Body of pancreas (tissue), 4 donors: Measurements from ENCODE around the gene DNAH2. TPM values are rescaled to one million over a fixed set of nuclear protein-coding genes. Genes with fewer than 3 reads are reported as not detected.

Experiments used
- ATAC-seq: fragments of 150-250 bp; one replicate; pipeline ENCODE4 v1.9.1; 2016
- DNase-seq, 4 donors: peaks; one replicate each; pipeline ENCODE4 v3.0.0-alpha.2; 2019
- H3K27ac ChIP-seq, 4 donors: fragments of 200-600 bp; sonication (generic); 1 replicate in 3 of 4; 2 replicates in 1 of 4; pipeline versions ENCODE4 v1.5.1 to v1.6.1; 2016 to 2019; ENCODE audit warnings: mild to moderate bottlenecking in 1 of 4, mixed read lengths in 1 of 4, moderate library complexity in 1 of 4
- H3K27me3 ChIP-seq, 2 donors: fragments of 200-600 bp; sonication (generic); one replicate each; pipeline ENCODE4 v1.6.0; 2016; ENCODE audit warnings: mild to moderate bottlenecking in 1 of 2
- H3K36me3 ChIP-seq, 2 donors: fragments of 200-600 bp; sonication (generic); replicated peaks in 1 of 2; 2 replicates each; pipeline ENCODE4 v1.5.1; 2016; ENCODE audit warnings: low read depth in 2 of 2; ENCODE audit not compliant: insufficient read depth in 1 of 2
- H3K4me1 ChIP-seq: fragments of 200-600 bp; sonication (generic); one replicate; pipeline ENCODE4 v1.6.0; 2016
- H3K4me3 ChIP-seq, 2 donors: fragments of 200-600 bp; sonication (generic); 1 replicate in 1 of 2; 2 replicates in 1 of 2; pipeline ENCODE4 v1.5.1; 2016 to 2019
- H3K9me3 ChIP-seq, 3 donors: fragments of 200-600 bp; sonication (generic); 1 replicate in 2 of 3; 2 replicates in 1 of 3; pipeline ENCODE4 v1.5.1; 2016
- POLR2A ChIP-seq, 3 donors: fragments of 450-650 bp; IDR thresholded peaks; one replicate each; pipeline ENCODE4 v1.6.1; 2016; ENCODE audit warnings: antibody characterized with exemption in 3 of 3, mild to moderate bottlenecking in 2 of 3
- WGBS, 2 donors: methylation state at CpG; one replicate each; pipeline ENCODE4 v1.1.5; 2017; 5-methylcytosine and 5-hydroxymethylcytosine counted together
- intact Hi-C: fragments of 100-400 bp; cut with DNase I; formaldehyde crosslinking; loops from one replicate; pipeline ENCODE4 v1.15.1; 2023
- total RNA-seq, 2 donors: library from RNA; depleted of rRNA; stranded (reverse); fragments of >200 nt; gene quantifications; one replicate each; pipeline ENCODE4 v1.1.0, GENCODE V29; 2016
- TF ChIP-seq, protein P1 (sequence below), 7 experiments: fragments of 450-650 bp in 4 of 7; fragments of 200-600 bp in 3 of 7; sonication (generic) in 3 of 7; IDR thresholded peaks; one replicate each; pipeline ENCODE4 v1.5.1; 2016 to 2019; ENCODE audit warnings: antibody characterized with exemption in 7 of 7

DNAH2 gene
- under 1 TPM; 0.26 to 0.66 TPM for total RNA-seq

DNA sequence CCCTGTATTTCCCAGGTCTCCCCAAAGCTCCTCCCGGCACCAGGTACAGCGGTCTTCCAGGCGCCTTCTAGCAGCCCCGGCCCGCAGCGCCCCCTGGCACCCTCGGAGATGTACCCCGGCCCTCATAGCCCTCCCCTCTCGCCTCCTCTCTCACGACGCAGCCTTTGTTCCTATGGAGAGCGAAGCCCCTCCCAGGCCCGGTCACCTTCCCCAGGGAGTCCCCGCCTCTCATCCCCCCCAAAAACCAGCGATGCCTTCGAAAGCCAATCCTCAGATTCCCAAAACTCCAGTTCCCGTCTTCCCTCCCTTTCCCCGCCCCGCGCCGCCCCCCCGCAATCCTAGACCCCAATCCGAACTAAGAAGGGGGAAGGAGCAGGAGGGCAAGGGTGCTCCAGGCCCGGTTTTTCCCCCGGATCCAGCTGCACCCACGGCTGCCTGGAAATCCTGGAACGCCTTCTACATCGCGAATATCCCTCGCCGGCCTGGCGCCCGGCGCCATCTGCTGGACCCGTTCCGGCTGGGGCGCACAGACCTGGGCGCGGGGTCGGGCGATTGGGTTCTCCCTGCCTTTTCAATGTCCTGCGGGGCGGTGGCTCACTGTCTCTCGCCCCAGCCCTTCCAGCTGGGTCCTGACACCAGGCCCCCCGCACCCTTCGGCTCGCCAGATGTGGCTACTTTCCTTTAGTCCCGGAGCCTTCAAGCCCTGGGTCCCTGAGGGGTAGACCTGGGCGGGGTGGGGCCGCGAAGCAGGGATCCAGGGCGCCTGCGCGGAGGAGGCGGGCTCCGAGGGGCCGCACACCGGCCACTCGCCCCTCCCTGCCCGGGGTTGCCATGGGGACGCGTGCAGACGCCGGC, at the start of gene DNAH2:
Gene DNAH2 (plus strand): TSS at position 844 of the 855 bp plus-strand sequence. CDS start 1,991 bp downstream, outside the sequence.
- WGBS, 2 donors: 0 to 1% methylated on average over 37 to 50 of the region's 64 CpGs
- H3K27ac ChIP-seq: peak within 1 kb of the TSS; percentile 25 to 71 (median 67)
- H3K27me3 ChIP-seq: peaks cover 0 to 5% of the 10 kb centered on the region in 2 donors
- H3K4me1 ChIP-seq: peaks cover 26% of the 10 kb centered on the region
- no peaks in the 10 kb centered on the region for H3K9me3 ChIP-seq
- DNase-seq: peak; percentile 80 to 91 (median 87)
- no peaks in the 10 kb centered on the region for H3K36me3 ChIP-seq
- peak; percentile 91 for ATAC-seq
- TF ChIP-seq POLR2A (IDR thresholded peaks at IDR 0.05): peak in 2 of 3 donors; percentile 37 to 44
- TF ChIP-seq, protein P1, sequence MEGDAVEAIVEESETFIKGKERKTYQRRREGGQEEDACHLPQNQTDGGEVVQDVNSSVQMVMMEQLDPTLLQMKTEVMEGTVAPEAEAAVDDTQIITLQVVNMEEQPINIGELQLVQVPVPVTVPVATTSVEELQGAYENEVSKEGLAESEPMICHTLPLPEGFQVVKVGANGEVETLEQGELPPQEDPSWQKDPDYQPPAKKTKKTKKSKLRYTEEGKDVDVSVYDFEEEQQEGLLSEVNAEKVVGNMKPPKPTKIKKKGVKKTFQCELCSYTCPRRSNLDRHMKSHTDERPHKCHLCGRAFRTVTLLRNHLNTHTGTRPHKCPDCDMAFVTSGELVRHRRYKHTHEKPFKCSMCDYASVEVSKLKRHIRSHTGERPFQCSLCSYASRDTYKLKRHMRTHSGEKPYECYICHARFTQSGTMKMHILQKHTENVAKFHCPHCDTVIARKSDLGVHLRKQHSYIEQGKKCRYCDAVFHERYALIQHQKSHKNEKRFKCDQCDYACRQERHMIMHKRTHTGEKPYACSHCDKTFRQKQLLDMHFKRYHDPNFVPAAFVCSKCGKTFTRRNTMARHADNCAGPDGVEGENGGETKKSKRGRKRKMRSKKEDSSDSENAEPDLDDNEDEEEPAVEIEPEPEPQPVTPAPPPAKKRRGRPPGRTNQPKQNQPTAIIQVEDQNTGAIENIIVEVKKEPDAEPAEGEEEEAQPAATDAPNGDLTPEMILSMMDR (IDR thresholded peaks at IDR 0.05): peak; percentile 13 to 58 (median 45)
- intact Hi-C loops: no loop called here
- peak within 1 kb of the TSS; percentile 10 to 16 for H3K4me3 ChIP-seq

GRCh38 chr17:7668482-7668881, 49.1 kb upstream of the DNAH2 start:
- no peak for TF ChIP-seq POLR2A (IDR thresholded peaks at IDR 0.05)
- TF ChIP-seq, protein P1 (IDR thresholded peaks at IDR 0.05): no peak
- 71 to 89% methylated on average over 7 of the region's 7 CpGs for WGBS, 2 donors
- no peaks in the 10 kb centered on the region for H3K4me1 ChIP-seq
- H3K27ac ChIP-seq: no peak overlapping the region
- H3K27me3 ChIP-seq: no peaks in the 10 kb centered on the region
- DNase-seq: no peak
- H3K36me3 ChIP-seq: peaks cover 11 to 28% of the 10 kb centered on the region in 2 donors
- H3K4me3 ChIP-seq: no peak overlapping the region
- H3K9me3 ChIP-seq: peaks cover 0 to 2% (median 0%) of the 10 kb centered on the region in 3 donors
- no peak for ATAC-seq
- intact Hi-C loops: no loop called here

DNA sequence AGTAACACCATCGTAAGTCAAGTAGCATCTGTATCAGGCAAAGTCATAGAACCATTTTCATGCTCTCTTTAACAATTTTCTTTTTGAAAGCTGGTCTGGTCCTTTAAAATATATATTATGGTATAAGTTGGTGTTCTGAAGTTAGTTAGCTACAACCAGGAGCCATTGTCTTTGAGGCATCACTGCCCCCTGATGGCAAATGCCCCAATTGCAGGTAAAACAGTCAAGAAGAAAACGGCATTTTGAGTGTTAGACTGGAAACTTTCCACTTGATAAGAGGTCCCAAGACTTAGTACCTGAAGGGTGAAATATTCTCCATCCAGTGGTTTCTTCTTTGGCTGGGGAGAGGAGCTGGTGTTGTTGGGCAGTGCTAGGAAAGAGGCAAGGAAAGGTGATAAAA, 44.3 kb upstream of the DNAH2 start:
- H3K36me3 ChIP-seq: peaks cover 23 to 43% of the 10 kb centered on the region in 2 donors
- intact Hi-C loops: no loop called here

GRCh38 chr17:7674934-7675333, 42.6 kb upstream of the DNAH2 start:
- intact Hi-C loops: no loop called here
- TF ChIP-seq, protein P1 (IDR thresholded peaks at IDR 0.05): no peak
- TF ChIP-seq POLR2A (IDR thresholded peaks at IDR 0.05): no peak
- Histone ChIP-seq H3K27ac (no peak overlapping the region), H3K4me1 (no peaks in the 10 kb centered on the region), H3K36me3 (peaks cover 23 to 34% of the 10 kb centered on the region in 2 donors), H3K27me3 (no peaks in the 10 kb centered on the region), H3K9me3 (peaks cover 0 to 7% (median 0%) of the 10 kb centered on the region in 3 donors), H3K4me3 (no peak overlapping the region)
- DNase-seq: no peak
- no peak for ATAC-seq
- 79 to 89% methylated on average over 11 to 14 of the region's 14 CpGs for WGBS, 2 donors

More for the DNA sequence above, 44.3 kb upstream of the DNAH2 start:
- Histone ChIP-seq H3K9me3 (peaks cover 0 to 7% (median 0%) of the 10 kb centered on the region in 3 donors), H3K27me3 (no peaks in the 10 kb centered on the region), H3K27ac (no peak overlapping the region), H3K4me3 (no peak overlapping the region), H3K4me1 (no peaks in the 10 kb centered on the region)
- DNase-seq: peak in 3 of 4 donors; percentile 20 to 53 (median 49)
- no peak for ATAC-seq
- WGBS, 2 donors: 78 to 79% methylated on average over 2 of the region's 2 CpGs
- TF ChIP-seq POLR2A (IDR thresholded peaks at IDR 0.05): no peak
- TF ChIP-seq, protein P1 (IDR thresholded peaks at IDR 0.05): peak in 4 of 7 experiments; percentile 24 to 42 (median 40)
